Ishikawa (cell line): ENCODE measurements around the gene LARP1B.
A peak's percentile ranks its signal among the peaks of the same experiment; 100 is the strongest.

Experiments
- CEBPB ChIP-seq: IDR thresholded peaks from 2 replicates; pipeline ENCODE4 v1.6.1; 2012
- CREB1 ChIP-seq: IDR thresholded peaks from 2 replicates; pipeline ENCODE4 v1.6.1; 2012; ENCODE audit warnings: low read depth
- EGR1 ChIP-seq: IDR thresholded peaks from 2 replicates; pipeline ENCODE4 v1.6.1; 2012
- EP300 ChIP-seq: IDR thresholded peaks from 2 replicates; pipeline ENCODE4 v1.6.1; 2012; ENCODE audit warnings: borderline replicate concordance
- FOXM1 ChIP-seq: IDR thresholded peaks from 2 replicates; pipeline ENCODE4 v1.6.1; 2012; ENCODE audit warnings: low read depth, borderline replicate concordance
- MAX ChIP-seq: IDR thresholded peaks from 2 replicates; pipeline ENCODE4 v1.6.1; 2012
- NFIC ChIP-seq: IDR thresholded peaks from 2 replicates; pipeline ENCODE4 v1.6.1; 2012
- RAD21 ChIP-seq: IDR thresholded peaks from 2 replicates; pipeline ENCODE4 v1.6.1; 2012; ENCODE audit warnings: low read depth
- REST ChIP-seq: IDR thresholded peaks from 2 replicates; pipeline ENCODE4 v1.6.1; 2012; ENCODE audit warnings: low read depth, mild to moderate bottlenecking
- TAF1 ChIP-seq: IDR thresholded peaks from 2 replicates; pipeline ENCODE4 v1.6.1; 2012; ENCODE audit warnings: low read depth, mild to moderate bottlenecking
- TCF12 ChIP-seq: IDR thresholded peaks from 2 replicates; pipeline ENCODE4 v1.6.1; 2012; ENCODE audit warnings: low read depth
- TEAD4 ChIP-seq: IDR thresholded peaks from 2 replicates; pipeline ENCODE4 v1.6.1; 2012
- USF1 ChIP-seq: IDR thresholded peaks from 2 replicates; pipeline ENCODE4 v1.6.1; 2012
- YY1 ChIP-seq: IDR thresholded peaks from 2 replicates; pipeline ENCODE4 v1.6.1; 2012; ENCODE audit warnings: low read depth
- ZBTB7A ChIP-seq: IDR thresholded peaks from 2 replicates; pipeline ENCODE4 v1.6.1; 2012; ENCODE audit warnings: low read depth

LARP1B gene

GRCh38 chr4:128060699-128061565 is at the start of gene LARP1B:
Gene LARP1B (plus strand): TSS chr4:128061312. CDS start chr4:128074952, 13,640 bp downstream.
- peak; percentile 89 for TF ChIP-seq MAX
- TF ChIP-seq REST, result no peak
- TF ChIP-seq TEAD4, result peak; percentile 2; the same call in 1 of the 2 replicates
- TF ChIP-seq ZBTB7A, result 0 out of 2 replicates have a peak, but pooled peaks have one; percentile 28
- no peak; the same call in 1 of the 2 replicates for TF ChIP-seq NFIC
- 0 out of 2 replicates have a peak, but pooled peaks have one; percentile 8 for TF ChIP-seq YY1
- TF ChIP-seq EGR1, result peak; percentile 18; the same call in 1 of the 2 replicates
- peak; percentile 71 for TF ChIP-seq TAF1

GRCh38 chr4:128025319-128025718 is 35.8 kb upstream of the LARP1B start:
- TF ChIP-seq FOXM1 (no peak), MAX (no peak), CEBPB (no peak), TAF1 (no peak), YY1 (no peak), CREB1 (no peak), EP300 (no peak)

GRCh38 chr4:128029907-128030306 is 31.2 kb upstream of the LARP1B start:
- TF ChIP-seq TAF1, result no peak
- no peak for TF ChIP-seq NFIC
- TF ChIP-seq USF1, result no peak
- TF ChIP-seq MAX, result no peak
- TF ChIP-seq EP300, result no peak
- TF ChIP-seq ZBTB7A, result no peak
- no peak for TF ChIP-seq YY1
- no peak for TF ChIP-seq REST
- TF ChIP-seq RAD21, result no peak
- no peak for TF ChIP-seq TEAD4
- TF ChIP-seq CEBPB, result no peak
- TF ChIP-seq CREB1, result no peak
- TF ChIP-seq TCF12, result no peak
- TF ChIP-seq FOXM1, result no peak
- no peak for TF ChIP-seq EGR1

GRCh38 chr4:128031756-128032384 is 29.2 kb upstream of the LARP1B start:
- TF ChIP-seq FOXM1 (no peak), YY1 (no peak), TAF1 (no peak), USF1 (no peak), MAX (no peak), TEAD4 (no peak), CREB1 (no peak), RAD21 (no peak), EP300 (no peak), EGR1 (no peak)

GRCh38 chr4:128039568-128039967 is 21.5 kb upstream of the LARP1B start:
- TF ChIP-seq CREB1 (no peak), USF1 (no peak), EGR1 (no peak), NFIC (no peak), MAX (no peak), RAD21 (no peak), TEAD4 (no peak)
